GM12878 (cell line): Measurements from ENCODE around the gene RPGR. TPM values are rescaled to one million over a fixed set of nuclear protein-coding genes. Genes with fewer than 3 reads are reported as not detected.

ENCODE experiments used
- ATAC-seq: fragments of 200-7000 bp; cut with Tn5 transposase; 3 replicates; pipeline ENCODE4 v1.9.1; 2020; ENCODE audit warnings: mild to moderate bottlenecking, moderate library complexity
- BruUV-seq: library from RNA; stranded (reverse); fragments of 400-500 nt; replicated peaks from 2 replicates; lab custom pipeline; 2021; lab: Mats Ljungman, UMichigan
- CTCF ChIA-PET: fragments of 300-600 bp; sonication (Branson Sonifier 250); formaldehyde crosslinking; extraction: SDS; loops from one replicate; lab custom pipeline; 2021; ENCODE audit warnings: inconsistent platforms; lab: Yijun Ruan, JAX
- POLR2A ChIA-PET: fragments of 350-600 bp; formaldehyde crosslinking; extraction: SDS; loops from one replicate; lab custom pipeline; 2021; ENCODE audit warnings: inconsistent platforms; lab: Charles Lee
- RAD21 ChIA-PET: fragments of 300-600 bp; sonication (Branson Sonifier 250); formaldehyde crosslinking; loops from one replicate; lab custom pipeline; 2023; ENCODE audit warnings: antibody characterized with exemption; ENCODE audit not compliant: unreplicated experiment; lab: Charles Lee
- SMC1A ChIA-PET: fragments of 300-600 bp; sonication (Branson Sonifier 250); formaldehyde crosslinking; loops from one replicate; lab custom pipeline; 2023; ENCODE audit not compliant: unreplicated experiment, uncharacterized antibody; lab: Charles Lee
- DNase-seq: peaks from one replicate; pipeline ENCODE4 v3.0.0-alpha.2; 2011; ENCODE audit warnings: low read depth, low spot score
- FAIRE-seq: peaks from 3 replicates; lab custom pipeline; 2011; peaks lifted over from hg19 to GRCh38; lab: Jason Lieb, UNC
- H2AFZ ChIP-seq: 2 replicates; pipeline ENCODE4 v1.6.0; 2011; ENCODE audit warnings: low read depth, low read length, control low read depth; ENCODE audit not compliant: control insufficient read depth
- H3K27ac ChIP-seq: 2 replicates; pipeline ENCODE4 v1.5.1; 2011; ENCODE audit warnings: control low read depth; ENCODE audit not compliant: control insufficient read depth, insufficient read depth
- H3K27me3 ChIP-seq, 2 experiments: replicated peaks in 1 of 2; 2 replicates each; pipeline versions ENCODE4 v1.6.0 to v1.6.1; 2011; ENCODE audit warnings: low read length in 1 of 2; ENCODE audit not compliant: control insufficient read depth in 2 of 2, insufficient read depth in 2 of 2
- H3K36me3 ChIP-seq, 2 experiments: 2 replicates each; pipeline ENCODE4 v1.5.1; 2011; ENCODE audit warnings: low read length in 1 of 2; ENCODE audit not compliant: control insufficient read depth in 2 of 2, insufficient read depth in 2 of 2
- H3K4me1 ChIP-seq: 2 replicates; pipeline ENCODE4 v1.6.1; 2011; ENCODE audit warnings: mild to moderate bottlenecking, low read length, moderate library complexity, mixed read lengths; ENCODE audit not compliant: control insufficient read depth, insufficient read depth
- H3K4me2 ChIP-seq: 2 replicates; pipeline ENCODE4 v1.6.0; 2011; ENCODE audit warnings: control low read depth; ENCODE audit not compliant: control insufficient read depth, insufficient read depth
- H3K4me3 ChIP-seq: fragments of 200-600 bp; sonication (generic); 2 replicates; pipeline ENCODE4 v1.5.1; 2016
- H3K79me2 ChIP-seq: 2 replicates; pipeline ENCODE4 v1.6.0; 2011; ENCODE audit warnings: low read length; ENCODE audit not compliant: control insufficient read depth, insufficient read depth
- H3K9ac ChIP-seq: 2 replicates; pipeline ENCODE4 v1.8.0; 2011; ENCODE audit warnings: low read length, control low read depth, mixed read lengths; ENCODE audit not compliant: control insufficient read depth, insufficient read depth
- H3K9me3 ChIP-seq: replicated peaks from 3 replicates; pipeline ENCODE4 v1.5.1; 2011; ENCODE audit warnings: mild to moderate bottlenecking, low read length; ENCODE audit not compliant: control insufficient read depth, insufficient read depth
- H4K20me1 ChIP-seq: 2 replicates; pipeline ENCODE4 v1.6.0; 2011; ENCODE audit not compliant: control insufficient read depth, insufficient read depth
- ATF7 ChIP-seq: fragments of 450-650 bp; IDR thresholded peaks from 2 replicates; pipeline ENCODE4 v1.6.1; 2016; ENCODE audit warnings: low read depth, mild to moderate bottlenecking
- BCLAF1 ChIP-seq: fragments of 450-650 bp; IDR thresholded peaks from 2 replicates; pipeline ENCODE4 v1.6.1; 2017; ENCODE audit warnings: antibody characterized with exemption, mild to moderate bottlenecking, moderate library complexity
- BMI1 ChIP-seq: fragments of 450-650 bp; IDR thresholded peaks from 2 replicates; pipeline ENCODE4 v1.6.1; 2016; ENCODE audit warnings: mild to moderate bottlenecking, moderate library complexity, borderline replicate concordance
- CHD1 ChIP-seq: IDR thresholded peaks from 2 replicates; pipeline ENCODE4 v1.6.1; 2012; ENCODE audit warnings: low read depth, low read length, improper control_type of control experiment
- EGR1 ChIP-seq, 2 experiments: IDR thresholded peaks; 1 replicate in 1 of 2; 2 replicates in 1 of 2; pipeline ENCODE4 v1.6.1; 2011 to 2012; ENCODE audit warnings: low read depth in 2 of 2, low read length in 2 of 2, borderline replicate concordance in 1 of 2, mild to moderate bottlenecking in 1 of 2, moderate library complexity in 1 of 2
- FOXM1 ChIP-seq: IDR thresholded peaks from 2 replicates; pipeline ENCODE4 v1.6.1; 2012; ENCODE audit warnings: low read depth, mild to moderate bottlenecking, inconsistent platforms, low read length, moderate library complexity
- HCFC1 ChIP-seq: fragments of 150-350 bp; IDR thresholded peaks from 2 replicates; pipeline ENCODE4 v1.6.1; 2014; ENCODE audit warnings: low read length
- KDM1A ChIP-seq: fragments of 200-600 bp; sonication (generic); IDR thresholded peaks from 2 replicates; pipeline ENCODE4 v1.6.1; 2016; ENCODE audit warnings: borderline replicate concordance
- MAX ChIP-seq: IDR thresholded peaks from 2 replicates; pipeline ENCODE4 v1.6.1; 2012; ENCODE audit warnings: low read depth, low read length, improper control_type of control experiment
- NKRF ChIP-seq: fragments of 450-650 bp; conservative IDR thresholded peaks from 2 replicates; pipeline ENCODE4 v1.6.1; 2017; ENCODE audit warnings: mild to moderate bottlenecking, moderate library complexity
- SMAD5 ChIP-seq: IDR thresholded peaks from 2 replicates; pipeline ENCODE4 v1.6.1; 2016; ENCODE audit warnings: antibody characterized with exemption, low read depth
- TCF3 ChIP-seq: IDR thresholded peaks from 2 replicates; pipeline ENCODE4 v1.6.1; 2012; ENCODE audit warnings: low read depth, mild to moderate bottlenecking, low read length, borderline replicate concordance; ENCODE audit not compliant: insufficient read depth
- WRNIP1 ChIP-seq: IDR thresholded peaks from 2 replicates; pipeline ENCODE4 v1.6.1; 2011; ENCODE audit warnings: low read depth, low read length, improper control_type of control experiment, borderline replicate concordance
- ZNF622 ChIP-seq: fragments of 450-650 bp; IDR thresholded peaks from 2 replicates; pipeline ENCODE4 v1.6.1; 2017; ENCODE audit warnings: mild to moderate bottlenecking, inconsistent platforms
- WGBS: methylation state at CpG from one replicate; pipeline ENCODE4 v1.1.6; 2016; ENCODE audit warnings: low lambda C conversion rate; ENCODE audit not compliant: insufficient replicate concordance, insufficient coverage; ENCODE audit errors: missing lambda C conversion rate; 5-methylcytosine and 5-hydroxymethylcytosine counted together
- in situ Hi-C: fragments of 300-500 bp; cut with MboI; formaldehyde crosslinking; loops from 9 replicates; pipeline ENCODE4 v1.14.3; 2018; ENCODE audit warnings: mixed read lengths
- intact Hi-C: fragments of 100-400 bp; cut with micrococcal nuclease; formaldehyde crosslinking; loops from one replicate; pipeline ENCODE4 v1.14.2; 2022; ENCODE audit not compliant: unreplicated experiment
- polyA plus RNA-seq, 11 experiments: library from polyadenylated mRNA; depleted of rRNA in 4 of 11; unstranded in 6 of 11; stranded (reverse) in 5 of 11; fragments of >200 nt; fragmentation: Nextera tagmentation in 4 of 11; fragmentation: Illumina TruSeq in 1 of 11; extraction: Ambion mirVana in 4 of 11; extraction: Trizol in 1 of 11; gene quantifications; 1 replicate in 1 of 11; 2 replicates in 10 of 11; pipeline versions ENCODE4 v1.2.1 to v1.2.3, GENCODE V29; 2011 to 2016; ENCODE audit warnings: inconsistent platforms in 2 of 11, missing spikeins in 2 of 11, low read depth in 1 of 11
- total RNA-seq, 4 experiments: library from RNA; depleted of rRNA in 3 of 4; stranded (reverse); fragments of >200 nt in 3 of 4; fragmentation: Illumina TruSeq in 1 of 4; extraction: Trizol in 1 of 4; gene quantifications; 2 replicates each; pipeline versions ENCODE4 v1.2.1 to v1.2.3, GENCODE V29; 2013 to 2021
- TF ChIP-seq, protein P1 (sequence below): IDR thresholded peaks from 2 replicates; pipeline ENCODE4 v1.6.1; 2011; ENCODE audit warnings: low read depth, low read length, improper control_type of control experiment, borderline replicate concordance
- TF ChIP-seq, protein P2 (sequence below): fragments of 150-350 bp; IDR thresholded peaks from 2 replicates; pipeline ENCODE4 v1.6.1; 2014; ENCODE audit warnings: mild to moderate bottlenecking, low read depth, low read length

RPGR gene
- total and polyA plus RNA-seq, 10 of the 15 experiments (the other 5 are each of a cell fraction or from before 2014, with no cell fraction given): 5.5 to 13.4 (median 7.6) TPM

- Histone ChIP-seq H3K27me3 (no peaks in the 10 kb centered on the region), H4K20me1 (no peaks in the 10 kb centered on the region), H3K9ac (no peak overlapping the region), H3K36me3 (no peaks in the 10 kb centered on the region), H3K27ac (no peak overlapping the region), H3K79me2 (no peaks in the 10 kb centered on the region), H3K4me2 (no peak overlapping the region), H3K4me3 (no peak overlapping the region), H3K4me1 (no peaks in the 10 kb centered on the region), H3K9me3 (no peaks in the 10 kb centered on the region), H2AFZ (no peak overlapping the region)
- no TSS peak for BruUV-seq
- no peak for FAIRE-seq
- ChIA-PET SMC1A (no interaction called here), CTCF (no interaction called here), POLR2A (no interaction called here), RAD21 (no interaction called here)
- intact Hi-C loops (no loop called here), in situ Hi-C loops (no loop called here)
- TF ChIP-seq MAX (no peak), TCF3 (no peak), ATF7 (no peak), KDM1A (no peak), CHD1 (no peak), BCLAF1 (no peak), WRNIP1 (no peak), HCFC1 (no peak), BMI1 (no peak), EGR1 (IDR thresholded peaks at IDR 0.05; ENCODE audit: borderline replicate concordance in 1 of 2, low read depth in 2 of 2, low read length in 2 of 2) (no peak), SMAD5 (no peak), FOXM1 (no peak), ZNF622 (no peak), NKRF (no peak)
- TF ChIP-seq, protein P1, sequence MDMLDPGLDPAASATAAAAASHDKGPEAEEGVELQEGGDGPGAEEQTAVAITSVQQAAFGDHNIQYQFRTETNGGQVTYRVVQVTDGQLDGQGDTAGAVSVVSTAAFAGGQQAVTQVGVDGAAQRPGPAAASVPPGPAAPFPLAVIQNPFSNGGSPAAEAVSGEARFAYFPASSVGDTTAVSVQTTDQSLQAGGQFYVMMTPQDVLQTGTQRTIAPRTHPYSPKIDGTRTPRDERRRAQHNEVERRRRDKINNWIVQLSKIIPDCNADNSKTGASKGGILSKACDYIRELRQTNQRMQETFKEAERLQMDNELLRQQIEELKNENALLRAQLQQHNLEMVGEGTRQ: no peak
- TF ChIP-seq, protein P2, sequence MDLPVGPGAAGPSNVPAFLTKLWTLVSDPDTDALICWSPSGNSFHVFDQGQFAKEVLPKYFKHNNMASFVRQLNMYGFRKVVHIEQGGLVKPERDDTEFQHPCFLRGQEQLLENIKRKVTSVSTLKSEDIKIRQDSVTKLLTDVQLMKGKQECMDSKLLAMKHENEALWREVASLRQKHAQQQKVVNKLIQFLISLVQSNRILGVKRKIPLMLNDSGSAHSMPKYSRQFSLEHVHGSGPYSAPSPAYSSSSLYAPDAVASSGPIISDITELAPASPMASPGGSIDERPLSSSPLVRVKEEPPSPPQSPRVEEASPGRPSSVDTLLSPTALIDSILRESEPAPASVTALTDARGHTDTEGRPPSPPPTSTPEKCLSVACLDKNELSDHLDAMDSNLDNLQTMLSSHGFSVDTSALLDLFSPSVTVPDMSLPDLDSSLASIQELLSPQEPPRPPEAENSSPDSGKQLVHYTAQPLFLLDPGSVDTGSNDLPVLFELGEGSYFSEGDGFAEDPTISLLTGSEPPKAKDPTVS: no peak
- 17% methylated on average over 3 of the region's 3 CpGs for WGBS
- no peak for ATAC-seq
- DNase-seq: no peak
Observed at GRCh38 chrX:38233891-38234667, 93.2 kb downstream of the RPGR start.
